Spinal cord (tissue), 10 donors: Measurements from ENCODE around the gene LOXL3. TPM values are rescaled to one million over a fixed set of nuclear protein-coding genes. Genes with fewer than 3 reads are reported as not detected.
A peak's percentile ranks its signal among the peaks of the same experiment; 100 is the strongest.

ENCODE experiments used
- DNase-seq, 6 donors: peaks; one replicate each; pipeline versions ENCODE4 v3.0.0 to v3.0.0-alpha.2; 2013 to 2015; ENCODE audit warnings: low spot score in 6 of 6, low read depth in 4 of 6
- H3K27ac ChIP-seq: one replicate; pipeline ENCODE4 v1.5.1; 2013; ENCODE audit warnings: low read depth, low read length, control low read depth
- H3K27me3 ChIP-seq: one replicate; pipeline ENCODE4 v1.6.1; 2013; ENCODE audit warnings: low read length; ENCODE audit not compliant: control insufficient read depth, insufficient read depth
- H3K36me3 ChIP-seq: one replicate; pipeline ENCODE4 v1.6.1; 2013; ENCODE audit warnings: low read length; ENCODE audit not compliant: control insufficient read depth, insufficient read depth
- H3K4me1 ChIP-seq: one replicate; pipeline ENCODE4 v1.6.1; 2013; ENCODE audit warnings: low read length; ENCODE audit not compliant: control insufficient read depth, insufficient read depth
- H3K4me3 ChIP-seq: one replicate; pipeline ENCODE4 v1.5.1; 2013; ENCODE audit warnings: low read depth, low read length, control low read depth
- H3K9me3 ChIP-seq: one replicate; pipeline ENCODE4 v1.6.1; 2013; ENCODE audit warnings: low read length; ENCODE audit not compliant: control insufficient read depth, insufficient read depth
- WGBS: methylation state at CpG from one replicate; pipeline ENCODE4 v1.1.5; 2013; ENCODE audit warnings: missing lambda C conversion rate; ENCODE audit not compliant: insufficient coverage; 5-methylcytosine and 5-hydroxymethylcytosine counted together
- polyA plus RNA-seq, 2 donors: library from polyadenylated mRNA; unstranded; fragments of 120-200 nt; gene quantifications; one replicate each; pipeline ENCODE4 v1.2.1, GENCODE V29; 2013; ENCODE audit not compliant: insufficient read length in 2 of 2
- total RNA-seq, 2 donors: library from RNA; depleted of rRNA in 1 of 2; stranded (reverse); fragments of 120-200 nt in 1 of 2; fragments of >200 nt in 1 of 2; gene quantifications; one replicate each; pipeline versions ENCODE4 v1.2.3 to v1.2.4, GENCODE V29; 2013 to 2014
- donor health status: healthy.

The LOXL3 gene
- total and polyA plus RNA-seq, 4 donors = 10.5 to 18.8 (median 18.1) TPM

DNA sequence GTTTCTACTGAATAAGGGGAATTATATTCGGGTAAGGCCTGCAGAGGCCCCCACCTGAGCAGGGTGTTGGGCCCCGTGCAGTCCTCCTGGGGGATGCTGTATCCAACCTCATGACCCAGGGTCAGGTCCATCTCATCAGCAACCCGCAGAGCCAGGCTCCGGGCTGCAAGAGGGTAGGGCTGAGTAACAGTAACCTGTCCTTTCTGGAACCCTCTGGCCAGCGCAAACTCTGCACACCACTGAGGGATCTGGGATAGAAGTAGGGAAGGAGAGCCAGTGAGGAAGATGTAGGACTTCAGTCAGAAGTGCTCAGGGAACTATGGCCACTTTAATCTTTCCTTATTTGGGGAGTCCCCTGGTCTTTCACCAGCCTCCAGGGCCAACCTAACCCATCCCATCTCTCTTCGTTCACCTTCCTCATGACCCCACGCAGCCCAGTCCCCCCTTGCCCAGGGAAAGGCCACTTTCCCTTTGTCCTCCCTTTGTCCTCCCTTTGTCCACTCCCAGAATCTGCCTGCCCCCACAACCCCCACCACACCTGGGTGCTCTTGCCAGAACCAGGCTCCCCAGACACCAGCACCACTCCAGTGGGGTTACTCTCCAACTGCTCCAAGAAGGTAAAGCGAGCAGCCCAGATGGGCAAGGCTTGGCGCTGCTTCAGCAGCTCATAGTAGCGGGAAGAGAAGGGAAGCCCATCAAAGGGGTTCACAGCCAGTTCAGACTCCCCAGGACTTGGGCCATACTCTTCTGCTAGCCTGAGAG lies 28.6 kb downstream of the LOXL3 start:
- Histone ChIP-seq H3K27ac (no peak overlapping the region), H3K27me3 (peaks cover 7% of the 10 kb centered on the region), H3K4me3 (no peak overlapping the region), H3K4me1 (peaks cover 13% of the 10 kb centered on the region), H3K36me3 (peaks cover 31% of the 10 kb centered on the region), H3K9me3 (no peaks in the 10 kb centered on the region)
- 93% methylated on average over 10 of the region's 10 CpGs for WGBS
- no peak for DNase-seq

DNA sequence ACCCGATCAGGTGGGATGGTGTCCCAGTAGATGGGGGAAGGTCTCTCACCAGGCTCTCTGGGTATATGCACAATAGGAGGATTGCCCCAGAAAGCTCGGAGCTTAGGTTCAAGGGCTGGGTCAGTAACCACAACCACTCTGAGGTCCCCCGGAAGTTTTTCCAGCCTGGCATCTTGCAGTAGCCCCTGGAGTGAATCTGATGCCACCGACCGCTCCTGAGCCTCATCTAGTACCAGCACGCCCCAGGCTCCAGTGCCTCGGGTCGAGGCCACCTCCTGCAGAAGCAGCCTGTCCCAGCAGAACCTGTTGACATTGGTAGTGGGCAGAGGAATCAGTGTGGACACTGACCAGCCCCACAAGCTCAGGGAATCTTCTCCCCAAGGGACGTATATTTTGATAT lies 29.7 kb downstream of the LOXL3 start:
- 87% methylated on average over 7 of the region's 9 CpGs for WGBS
- H3K36me3 ChIP-seq = peaks cover 31% of the 10 kb centered on the region
- H3K27ac ChIP-seq = no peak overlapping the region
- H3K4me1 ChIP-seq = peaks cover 11% of the 10 kb centered on the region
- H3K27me3 ChIP-seq = peaks cover 18% of the 10 kb centered on the region
- no peak for DNase-seq
- no peaks in the 10 kb centered on the region for H3K9me3 ChIP-seq
- no peak overlapping the region for H3K4me3 ChIP-seq

DNA sequence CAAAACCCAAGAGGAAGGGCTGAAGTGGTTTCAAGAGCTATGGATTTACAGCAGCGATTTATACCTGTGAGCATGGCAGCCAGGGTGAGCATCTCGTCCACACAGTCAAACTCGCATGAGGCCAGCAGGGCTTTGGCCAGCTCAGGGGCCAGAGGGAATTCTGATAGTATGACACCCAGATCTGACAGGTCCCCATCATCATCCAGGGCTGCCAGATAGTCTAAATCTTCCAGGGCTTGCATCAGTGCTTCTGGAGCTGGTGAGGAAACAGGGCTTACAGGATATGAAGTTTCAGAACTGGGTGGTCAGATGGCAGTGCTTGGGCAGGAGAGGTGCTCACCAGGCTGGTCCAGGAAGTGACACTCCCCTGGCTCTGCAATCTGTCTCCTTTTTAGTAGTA lies 31.2 kb downstream of the LOXL3 start:
- H3K4me3 ChIP-seq = no peak overlapping the region
- H3K27ac ChIP-seq = no peak overlapping the region
- WGBS = 79% methylated on average over 3 of the region's 3 CpGs
- no peak for DNase-seq
- no peaks in the 10 kb centered on the region for H3K9me3 ChIP-seq
- H3K4me1 ChIP-seq = no peaks in the 10 kb centered on the region
- H3K36me3 ChIP-seq = peaks cover 20% of the 10 kb centered on the region
- peaks cover 33% of the 10 kb centered on the region for H3K27me3 ChIP-seq

DNA sequence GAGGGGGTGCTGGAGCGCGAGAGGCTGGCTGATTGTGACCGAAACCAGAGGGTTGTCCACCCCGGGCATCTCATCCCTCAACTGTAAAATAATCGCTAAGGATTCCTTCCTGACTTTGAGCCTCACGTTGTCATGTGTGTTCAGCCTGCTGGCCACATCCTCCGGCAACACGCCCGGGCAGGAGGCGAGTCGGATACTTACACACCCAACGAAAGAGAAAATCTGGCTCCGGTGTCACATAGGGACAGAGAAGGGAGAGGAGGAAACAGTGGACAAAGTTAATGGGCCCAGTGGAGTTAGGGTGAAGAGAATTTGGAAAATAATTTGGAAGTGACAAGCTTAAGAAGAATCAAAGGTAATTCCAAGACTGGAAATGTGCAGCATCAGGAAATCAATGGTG lies 37.1 kb downstream of the LOXL3 start:
- WGBS = 78% methylated on average over 11 of the region's 13 CpGs
- Histone ChIP-seq H3K27me3 (peaks cover 90% of the 10 kb centered on the region), H3K4me1 (peaks cover 29% of the 10 kb centered on the region), H3K4me3 (no peak overlapping the region), H3K36me3 (no peaks in the 10 kb centered on the region), H3K27ac (no peak overlapping the region), H3K9me3 (no peaks in the 10 kb centered on the region)
- no peak for DNase-seq

DNA sequence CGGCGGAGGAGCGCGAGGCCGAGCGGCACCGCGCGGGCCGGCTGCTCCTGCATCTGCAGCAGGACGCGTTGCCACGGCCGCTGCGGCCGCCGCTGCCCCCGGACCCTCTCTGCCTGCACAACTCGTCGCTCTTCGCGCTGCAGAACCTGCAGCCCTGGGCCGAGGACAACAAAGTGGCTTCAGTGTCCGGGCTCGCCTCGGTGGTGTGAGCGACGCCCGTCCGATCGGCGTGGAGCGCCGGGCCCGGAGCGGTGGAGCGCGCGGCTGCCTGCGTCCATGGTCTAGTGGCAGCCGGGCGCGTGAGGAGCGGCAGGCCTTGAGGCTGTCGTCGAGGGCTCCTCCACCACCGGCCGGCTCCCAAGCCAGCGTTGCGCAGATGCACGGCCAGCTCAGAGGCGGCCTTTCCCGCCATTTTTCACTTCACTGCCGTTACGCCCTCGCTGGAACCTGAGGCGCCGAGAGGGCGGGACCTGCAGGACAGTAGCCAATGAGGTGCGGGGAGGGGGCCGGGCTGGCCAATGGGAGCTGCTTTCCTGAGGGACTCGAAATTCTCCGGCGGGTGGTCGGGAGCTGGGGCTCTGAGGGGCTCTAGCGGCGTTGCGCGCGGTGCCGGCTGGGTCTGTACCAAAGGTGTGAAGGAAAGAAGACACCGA lies 37.6 kb downstream of the LOXL3 start:
- under 1% methylated on average over 72 of the region's 72 CpGs for WGBS
- Histone ChIP-seq H3K4me3 (no peak overlapping the region), H3K27me3 (peaks cover 95% of the 10 kb centered on the region), H3K4me1 (peaks cover 29% of the 10 kb centered on the region), H3K27ac (no peak overlapping the region), H3K36me3 (no peaks in the 10 kb centered on the region), H3K9me3 (no peaks in the 10 kb centered on the region)
- DNase-seq = peak in 2 of 6 donors; percentile 87 to 88

DNA sequence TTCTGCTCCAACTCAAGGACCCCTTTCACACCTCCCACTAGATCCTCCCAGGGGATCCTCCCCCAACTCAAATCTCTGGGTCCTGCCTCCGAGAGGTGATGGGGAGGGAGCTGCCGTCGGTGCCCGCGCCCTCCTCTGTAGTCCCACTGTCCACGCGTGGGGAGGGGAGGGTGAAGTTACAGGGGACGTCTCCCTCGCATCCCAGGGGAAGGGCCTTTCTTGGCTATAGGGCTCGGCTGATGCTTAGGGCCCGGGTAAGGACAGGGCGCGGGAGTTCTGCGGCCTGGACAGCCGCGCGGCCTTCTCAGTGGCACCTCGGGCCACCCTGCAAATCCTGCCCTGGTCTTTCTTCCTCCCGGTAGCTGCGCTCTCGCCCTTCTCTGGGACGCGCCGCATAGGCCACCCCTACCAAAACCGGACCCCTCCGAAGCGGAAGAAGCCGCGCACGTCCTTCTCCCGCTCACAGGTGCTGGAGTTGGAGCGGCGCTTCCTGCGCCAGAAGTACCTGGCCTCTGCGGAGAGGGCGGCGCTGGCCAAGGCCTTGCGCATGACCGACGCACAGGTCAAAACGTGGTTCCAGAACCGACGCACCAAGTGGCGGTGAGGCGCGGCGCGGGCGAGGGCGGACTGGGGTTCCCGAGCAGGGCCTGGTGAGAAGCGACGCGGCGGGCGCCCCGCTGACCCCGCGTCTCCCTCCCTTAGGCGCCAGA lies 38.3 kb downstream of the LOXL3 start:
- no peak overlapping the region for H3K27ac ChIP-seq
- H3K9me3 ChIP-seq = no peaks in the 10 kb centered on the region
- H3K4me3 ChIP-seq = no peak overlapping the region
- peaks cover 98% of the 10 kb centered on the region for H3K27me3 ChIP-seq
- WGBS = 1% methylated on average over 52 of the region's 60 CpGs
- peaks cover 29% of the 10 kb centered on the region for H3K4me1 ChIP-seq
- DNase-seq = peak in 1 of 6 donors; percentile 10
- H3K36me3 ChIP-seq = no peaks in the 10 kb centered on the region

DNA sequence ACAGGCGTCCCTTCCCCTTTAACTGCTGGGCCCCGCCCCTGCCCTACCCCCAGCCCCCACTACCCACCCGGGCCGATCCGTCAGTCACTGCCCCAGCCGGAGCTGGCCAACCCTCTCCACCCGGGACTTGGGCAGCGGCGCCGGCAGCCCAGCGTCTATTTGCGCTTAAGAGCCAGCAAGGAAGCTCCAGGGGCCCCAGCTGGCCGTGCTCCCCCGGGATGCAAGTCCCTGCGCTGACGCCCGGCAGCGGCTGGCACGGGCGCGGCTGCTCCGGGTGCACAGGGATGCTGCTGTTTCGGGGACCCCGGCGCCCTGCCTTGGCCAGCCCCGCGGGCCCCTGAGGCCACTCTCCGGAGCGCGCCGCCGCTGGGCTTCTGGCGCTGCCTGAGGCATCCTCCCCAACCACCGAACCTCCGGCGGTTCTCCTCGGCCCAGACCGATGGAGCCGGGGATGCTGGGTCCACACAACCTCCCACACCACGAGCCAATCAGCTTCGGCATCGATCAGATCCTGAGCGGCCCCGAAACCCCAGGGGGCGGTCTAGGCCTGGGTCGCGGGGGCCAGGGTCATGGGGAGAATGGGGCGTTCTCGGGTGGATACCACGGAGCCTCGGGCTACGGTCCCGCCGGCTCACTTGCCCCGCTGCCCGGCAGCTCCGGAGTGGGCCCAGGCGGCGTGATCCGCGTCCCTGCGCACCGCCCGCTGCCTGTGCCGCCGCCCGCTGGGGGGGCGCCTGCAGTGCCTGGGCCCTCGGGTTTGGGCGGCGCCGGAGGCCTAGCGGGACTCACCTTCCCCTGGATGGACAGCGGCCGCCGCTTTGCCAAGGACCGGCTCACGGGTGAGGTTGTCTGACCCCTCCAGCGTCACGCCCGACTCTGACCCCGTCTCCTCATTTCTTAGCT lies 39.1 kb downstream of the LOXL3 start, which contains the start of gene TLX2:
TSS of gene TLX2 (plus strand) at position 83 of the 903 bp plus-strand sequence. CDS start at position 440, 357 bp downstream.
- no peaks in the 10 kb centered on the region for H3K36me3 ChIP-seq
- WGBS = under 1% methylated on average over 72 of the region's 82 CpGs
- H3K4me1 ChIP-seq = peaks cover 29% of the 10 kb centered on the region
- no peaks in the 10 kb centered on the region for H3K9me3 ChIP-seq
- H3K27ac ChIP-seq = no peak within 1 kb of the TSS
- no peak within 1 kb of the TSS for H3K4me3 ChIP-seq
- peaks cover 98% of the 10 kb centered on the region for H3K27me3 ChIP-seq
- peak in 1 of 6 donors; percentile 24 for DNase-seq

DNA sequence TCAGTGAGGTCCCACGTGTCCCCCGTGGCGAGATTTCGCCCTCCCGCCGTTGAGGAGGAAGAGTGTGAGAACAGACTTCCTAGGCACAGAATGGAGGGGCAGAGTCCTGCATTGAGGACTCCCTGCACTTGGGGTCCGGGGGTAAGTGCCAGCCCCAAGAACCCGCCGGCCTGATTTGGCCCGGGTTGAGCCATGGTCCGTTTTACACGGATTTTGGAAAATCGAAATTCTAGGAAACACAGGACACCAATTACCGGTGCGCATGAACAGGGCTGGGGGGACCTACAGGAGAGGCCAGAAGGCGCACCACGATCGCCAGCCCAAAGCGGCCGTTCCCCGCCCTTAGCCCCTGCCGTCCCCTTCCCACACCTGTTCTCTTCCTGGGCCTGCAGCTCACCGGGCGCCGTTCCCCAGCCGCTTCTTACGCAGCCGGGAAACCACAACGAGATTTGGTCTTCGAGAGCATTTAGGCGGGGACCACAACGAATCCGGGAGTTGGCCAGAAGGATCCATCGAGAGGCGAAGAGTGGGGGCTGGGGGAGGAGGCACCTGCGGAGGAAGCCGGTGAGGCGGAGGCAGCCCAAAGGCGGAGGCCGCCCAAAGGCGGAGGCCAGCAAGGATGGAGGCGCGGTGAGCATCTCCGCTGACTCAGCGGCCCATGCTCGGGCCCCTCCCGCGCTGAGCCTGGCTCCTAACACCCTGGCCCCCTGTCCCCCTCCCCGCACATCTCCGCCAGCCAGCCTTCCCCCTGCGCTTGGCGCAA lies 40.0 kb downstream of the LOXL3 start:
- Histone ChIP-seq H3K36me3 (no peaks in the 10 kb centered on the region), H3K4me1 (peaks cover 29% of the 10 kb centered on the region), H3K4me3 (no peak overlapping the region), H3K9me3 (no peaks in the 10 kb centered on the region), H3K27me3 (peaks cover 96% of the 10 kb centered on the region), H3K27ac (no peak overlapping the region)
- whole genome bisulfite sequencing = 2% methylated on average over 52 of the region's 52 CpGs
- DNase-seq = peak in 2 of 6 donors; percentile 38 to 42
